ENCODE data around the gene PPP1R14C.

The PPP1R14C gene

GRCh38 chr6:150253489-150253888, 110.6 kb downstream of the PPP1R14C start:
- DNase-seq = no peak

GRCh38 chr6:150254770-150255169, 111.9 kb downstream of the PPP1R14C start:
- no peak for DNase-seq

- no peak for DNase-seq
Observed at GRCh38 chr6:150255840-150256239, 113.0 kb downstream of the PPP1R14C start.

- no peak for DNase-seq
Observed at GRCh38 chr6:150256618-150257272, 113.9 kb downstream of the PPP1R14C start.

GRCh38 chr6:150258381-150258780, 115.5 kb downstream of the PPP1R14C start:
- DNase-seq = no peak

GRCh38 chr6:150260931-150261330, 118.1 kb downstream of the PPP1R14C start:
- DNase-seq = no peak

- DNase-seq = no peak
Observed at GRCh38 chr6:150261997-150262697, 119.3 kb downstream of the PPP1R14C start.

GRCh38 chr6:150263765-150264404, 121.0 kb downstream of the PPP1R14C start:
- no peak for DNase-seq

- no peak for DNase-seq
Observed at GRCh38 chr6:150266309-150266708, 123.5 kb downstream of the PPP1R14C start.

- DNase-seq = no peak
Observed at GRCh38 chr6:150266963-150267685, 124.3 kb downstream of the PPP1R14C start.

- no peak for DNase-seq
Observed at GRCh38 chr6:150267686-150268561, 125.1 kb downstream of the PPP1R14C start.

- DNase-seq = no peak
Observed at GRCh38 chr6:150269130-150269856, 126.4 kb downstream of the PPP1R14C start.

- DNase-seq = no peak
Observed at GRCh38 chr6:150269857-150270223, 127.0 kb downstream of the PPP1R14C start.

- DNase-seq = no peak
Observed at GRCh38 chr6:150270330-150271052, 127.6 kb downstream of the PPP1R14C start.

GRCh38 chr6:150271172-150271500, 128.3 kb downstream of the PPP1R14C start:
- DNase-seq = no peak

- DNase-seq = no peak
Observed at GRCh38 chr6:150271501-150272263, 128.8 kb downstream of the PPP1R14C start.

GRCh38 chr6:150272264-150272975, 129.6 kb downstream of the PPP1R14C start:
- no peak for DNase-seq

GRCh38 chr6:150272976-150273315, 130.1 kb downstream of the PPP1R14C start:
- DNase-seq = no peak

GRCh38 chr6:150273457-150274309, 130.8 kb downstream of the PPP1R14C start:
- no peak for DNase-seq

Data from effector CD8-positive, alpha-beta T cell (primary cell).